OCI-LY1 (cell line): ENCODE measurements around the gene ADAD2.

ENCODE experiments used
- EZH2 ChIP-seq: fragments of 200-600 bp; sonication (generic), shearing (Covaris generic); IDR thresholded peaks from 2 replicates; pipeline ENCODE4 v1.8.0; 2017; ENCODE audit warnings: borderline replicate concordance, mixed run types, mild to moderate bottlenecking, antibody characterized with exemption, low read length, moderate library complexity, mixed read lengths
- TF ChIP-seq, protein P1 (sequence below): fragments of 200-600 bp; sonication (generic), shearing (Covaris generic); IDR thresholded peaks from 2 replicates; pipeline ENCODE4 v1.5.1; 2017; ENCODE audit warnings: mild to moderate bottlenecking, antibody characterized with exemption, low read length, moderate library complexity, mixed read lengths

GRCh38 chr16:84183911-84184591 lies 6.9 kb upstream of the ADAD2 start:
- TF ChIP-seq EZH2 = no peak
- TF ChIP-seq, protein P1, sequence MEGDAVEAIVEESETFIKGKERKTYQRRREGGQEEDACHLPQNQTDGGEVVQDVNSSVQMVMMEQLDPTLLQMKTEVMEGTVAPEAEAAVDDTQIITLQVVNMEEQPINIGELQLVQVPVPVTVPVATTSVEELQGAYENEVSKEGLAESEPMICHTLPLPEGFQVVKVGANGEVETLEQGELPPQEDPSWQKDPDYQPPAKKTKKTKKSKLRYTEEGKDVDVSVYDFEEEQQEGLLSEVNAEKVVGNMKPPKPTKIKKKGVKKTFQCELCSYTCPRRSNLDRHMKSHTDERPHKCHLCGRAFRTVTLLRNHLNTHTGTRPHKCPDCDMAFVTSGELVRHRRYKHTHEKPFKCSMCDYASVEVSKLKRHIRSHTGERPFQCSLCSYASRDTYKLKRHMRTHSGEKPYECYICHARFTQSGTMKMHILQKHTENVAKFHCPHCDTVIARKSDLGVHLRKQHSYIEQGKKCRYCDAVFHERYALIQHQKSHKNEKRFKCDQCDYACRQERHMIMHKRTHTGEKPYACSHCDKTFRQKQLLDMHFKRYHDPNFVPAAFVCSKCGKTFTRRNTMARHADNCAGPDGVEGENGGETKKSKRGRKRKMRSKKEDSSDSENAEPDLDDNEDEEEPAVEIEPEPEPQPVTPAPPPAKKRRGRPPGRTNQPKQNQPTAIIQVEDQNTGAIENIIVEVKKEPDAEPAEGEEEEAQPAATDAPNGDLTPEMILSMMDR = no peak
